ENCODE measurements around the gene SARS1. TPM values are rescaled to one million over a fixed set of nuclear protein-coding genes. Genes with fewer than 3 reads are reported as not detected.
"Not testable (repeated sequence)": the region's sequence is repeated elsewhere in the genome, so short reads cannot be mapped to it uniquely, and the experiment has no call there.

The SARS1 gene
- total RNA-seq, 1 donor from 2014 or later: 142 TPM

GRCh38 chr1:109192433-109192832 is 21.3 kb upstream of the SARS1 start:
- intact Hi-C loops (cut with micrococcal nuclease): loop anchor here (1.0 to 10.0 kb wide), 2 partner anchors 30 to 368 kb away; no protein-coding TSS in a partner anchor

GRCh38 chr1:109193653-109194590 is 19.8 kb upstream of the SARS1 start:
- intact Hi-C loops (cut with micrococcal nuclease): loop anchor here (1.0 to 10.0 kb wide), 4 partner anchors 80 to 369 kb away; partner anchors contain the start of genes ELAPOR1 and TMEM167B

GRCh38 chr1:109197158-109198042 is 16.3 kb upstream of the SARS1 start:
- intact Hi-C loops (cut with micrococcal nuclease): loop anchor here (10.0 kb wide), 1 partner anchor 373 kb away; no protein-coding TSS in a partner anchor

GRCh38 chr1:109198043-109198695 is 15.5 kb upstream of the SARS1 start:
- intact Hi-C loops (cut with micrococcal nuclease): loop anchor here (10.0 kb wide), 1 partner anchor 373 kb away; no protein-coding TSS in a partner anchor

- intact Hi-C loops (cut with micrococcal nuclease): loop anchor here (10.0 kb wide), 1 partner anchor 374 kb away; no protein-coding TSS in a partner anchor
These were observed 15.0 kb upstream of the SARS1 start for GRCh38 chr1:109198745-109199144.

GRCh38 chr1:109199710-109200109 is 14.0 kb upstream of the SARS1 start:
- intact Hi-C loops (cut with micrococcal nuclease): loop anchor here (10.0 kb wide), 1 partner anchor 375 kb away; no protein-coding TSS in a partner anchor

GRCh38 chr1:109201123-109201703 is 12.5 kb upstream of the SARS1 start:
- intact Hi-C loops (cut with micrococcal nuclease): loop anchor here (1.0 kb wide), 2 partner anchors 62 to 198 kb away; no protein-coding TSS in a partner anchor

GRCh38 chr1:109204484-109204883 is 9.2 kb upstream of the SARS1 start:
- intact Hi-C loops (cut with micrococcal nuclease): no loop called here

- intact Hi-C loops (cut with micrococcal nuclease): no loop called here
These were observed 7.4 kb upstream of the SARS1 start for GRCh38 chr1:109206339-109206738.

GRCh38 chr1:109207467-109208103 is 6.1 kb upstream of the SARS1 start:
- intact Hi-C loops (cut with micrococcal nuclease): no loop called here

- intact Hi-C loops (cut with micrococcal nuclease): no loop called here
These were observed 5.3 kb upstream of the SARS1 start for GRCh38 chr1:109208394-109208793.

GRCh38 chr1:109208836-109209463 is 4.8 kb upstream of the SARS1 start:
- intact Hi-C loops (cut with micrococcal nuclease): no loop called here

- intact Hi-C loops (cut with micrococcal nuclease): loop anchor here (5.0 kb wide), 4 partner anchors 118 to 337 kb away; partner anchors contain the start of genes CLCC1, GNAI3 and TMEM167B
These were observed 3.7 kb upstream of the SARS1 start for GRCh38 chr1:109210058-109210457.

- intact Hi-C loops (cut with micrococcal nuclease): loop anchor here (1.0 to 5.0 kb wide), 11 partner anchors 51 to 1125 kb away; partner anchors contain the start of genes ATXN7L2, CLCC1, GNAI3 and PSMA5
These were observed 334 bp upstream of the SARS1 start for GRCh38 chr1:109213345-109213823.

GRCh38 chr1:109214695-109215623 is 1.2 kb downstream of the SARS1 start:
- intact Hi-C loops (cut with micrococcal nuclease): loop anchor here (1.0 to 5.0 kb wide), 9 partner anchors 34 to 332 kb away; partner anchors contain the start of genes CELSR2, CLCC1, GNAI3 and TMEM167B

- intact Hi-C loops (cut with micrococcal nuclease): no loop called here
These were observed 2.9 kb downstream of the SARS1 start for GRCh38 chr1:109216662-109217061.

- intact Hi-C loops (cut with micrococcal nuclease): no loop called here
These were observed 4.8 kb downstream of the SARS1 start for GRCh38 chr1:109218516-109218915.

GRCh38 chr1:109221201-109221600 is 7.5 kb downstream of the SARS1 start:
- intact Hi-C loops (cut with micrococcal nuclease): not testable (repeated sequence)
